ENCODE measurements around the gene EXOSC7. TPM values are rescaled to one million over a fixed set of nuclear protein-coding genes. Genes with fewer than 3 reads are reported as not detected.

Gene EXOSC7
- total and polyA plus RNA-seq, 9 of the 15 experiments (the other 6 are each of a cell fraction or from before 2014, with no cell fraction given): 88.5 to 237 (median 112) TPM

GRCh38 chr3:45054196-45054857 is 78.3 kb downstream of the EXOSC7 start (continued):
- TF ChIP-seq ZNF318 (IDR thresholded peaks at IDR 0.05; ENCODE audit: borderline replicate concordance in 1 of 2, low read depth in 1 of 2) (no peak; a peak in 1 of 4 replicates), EWSR1 (IDR thresholded peaks at IDR 0.05; ENCODE audit: borderline replicate concordance, low read depth, partially characterized antibody) (no peak), CHD2 (IDR thresholded peaks at IDR 0.05; ENCODE audit: low read depth, low read length) (no peak), ZNF24 (IDR thresholded peaks at IDR 0.05) (peak; percentile 76), EZH2 (IDR thresholded peaks at IDR 0.05; ENCODE audit: borderline replicate concordance, low read depth, low read length) (no peak), EP300 (IDR thresholded peaks at IDR 0.05; ENCODE audit: low read length) (no peak), FOXK2 (conservative IDR thresholded peaks at IDR 0.05 in 1 of 2, IDR thresholded peaks at IDR 0.05 in 1 of 2; ENCODE audit: low read depth in 2 of 2) (no peak), NFXL1 (CRISPR knock-in tag; IDR thresholded peaks at IDR 0.05) (peak; percentile 95), BRF2 (IDR thresholded peaks at IDR 0.05; ENCODE audit: borderline replicate concordance, insufficient read depth, insufficient read length) (no peak), ZBTB33 (CRISPR knock-in tag; IDR thresholded peaks at IDR 0.05) (no peak), ETV5 (CRISPR knock-in tag; IDR thresholded peaks at IDR 0.05; ENCODE audit: low read depth) (no peak), ZBTB17 (CRISPR knock-in tag; IDR thresholded peaks at IDR 0.05) (peak; percentile 92), MTF1 (CRISPR knock-in tag; IDR thresholded peaks at IDR 0.05; ENCODE audit: borderline replicate concordance) (peak; percentile 84), MBD2 (IDR thresholded peaks at IDR 0.05; ENCODE audit: borderline replicate concordance, low read depth) (no peak), TRIM28 (IDR thresholded peaks at IDR 0.05) (no peak)

All from K562 (cell line).